Right lobe of liver (tissue), 6 donors: Measurements from ENCODE around the gene PRR7. TPM values are rescaled to one million over a fixed set of nuclear protein-coding genes. Genes with fewer than 3 reads are reported as not detected.

Source experiments
- ATAC-seq, 4 donors: fragments of 200-7000 bp; cut with Tn5 transposase; one replicate each; pipeline ENCODE4 v1.9.1; 2020; ENCODE audit warnings: mild to moderate bottlenecking in 4 of 4, moderate library complexity in 4 of 4
- DNase-seq, 3 donors: peaks; one replicate each; pipeline ENCODE4 v3.0.0-alpha.2; 2020
- H3K27ac ChIP-seq, 3 donors: fragments of 200-600 bp; one replicate each; pipeline ENCODE4 v1.8.0; 2022
- H3K27me3 ChIP-seq, 2 donors: fragments of 200-600 bp; one replicate each; pipeline ENCODE4 v1.8.0; 2022
- H3K36me3 ChIP-seq, 4 donors: fragments of 200-600 bp; sonication (generic) in 1 of 4; one replicate each; pipeline versions ENCODE4 v1.5.1 to v1.8.0; 2017 to 2022; ENCODE audit warnings: control low read depth in 1 of 4
- H3K4me1 ChIP-seq, 4 donors: fragments of 200-600 bp; sonication (generic) in 1 of 4; one replicate each; pipeline versions ENCODE4 v1.5.1 to v1.8.0; 2017 to 2022; ENCODE audit warnings: control low read depth in 1 of 4
- H3K4me3 ChIP-seq, 3 donors: fragments of 200-600 bp; one replicate each; pipeline ENCODE4 v1.8.0; 2022
- H3K9me3 ChIP-seq, 4 donors: fragments of 200-600 bp; sonication (generic) in 1 of 4; one replicate each; pipeline versions ENCODE4 v1.5.1 to v1.8.0; 2017 to 2022; ENCODE audit warnings: control low read depth in 1 of 4
- POLR2A ChIP-seq: fragments of 450-650 bp; IDR thresholded peaks from one replicate; pipeline ENCODE4 v1.6.1; 2017; ENCODE audit warnings: antibody characterized with exemption, mild to moderate bottlenecking
- WGBS: methylation state at CpG from one replicate; pipeline ENCODE4 v1.1.6; 2018; ENCODE audit warnings: low coverage, low lambda C conversion rate; ENCODE audit not compliant: insufficient coverage; ENCODE audit errors: missing lambda C conversion rate; 5-methylcytosine and 5-hydroxymethylcytosine counted together
- intact Hi-C, 2 donors: fragments of 100-400 bp; cut with DNase I; formaldehyde crosslinking; loops; one replicate each; pipeline versions ENCODE4 v1.11.2 to v1.14.1; 2022
- total RNA-seq, 6 experiments: library from RNA; depleted of rRNA in 2 of 6; stranded (reverse); fragments of >200 nt in 2 of 6; fragmentation: NEBNext Ultra II Directional in 3 of 6; extraction: Animal tissue kit (Norgen Biotek cat#: 25700) in 3 of 6; gene quantifications; one replicate each; pipeline versions ENCODE4 v1.1.0 to v1.2.4, GENCODE V29; 2016 to 2023
- TF ChIP-seq, protein P1 (sequence below), 4 donors: fragments of 200-600 bp in 3 of 4; fragments of 450-650 bp in 1 of 4; IDR thresholded peaks; one replicate each; pipeline versions ENCODE4 v1.5.1 to v1.8.0; 2016 to 2022; ENCODE audit warnings: antibody characterized with exemption in 4 of 4, mild to moderate bottlenecking in 2 of 4
- donor health status: DM: no; HTN: yes; CAD: no.
- donor health status: DM: no; HTN: no; CAD: no.
- donor health status: DM: no; HTN: no; CAD: no.
- donor health status: DM: no; HTN: yes; CAD: no.
- donor health status: DM: no; HTN: yes; CAD: no.

PRR7 gene
- total RNA-seq, 6 experiments from 2014 or later: 0.15 to 13.0 (median 1.9) TPM

DNA sequence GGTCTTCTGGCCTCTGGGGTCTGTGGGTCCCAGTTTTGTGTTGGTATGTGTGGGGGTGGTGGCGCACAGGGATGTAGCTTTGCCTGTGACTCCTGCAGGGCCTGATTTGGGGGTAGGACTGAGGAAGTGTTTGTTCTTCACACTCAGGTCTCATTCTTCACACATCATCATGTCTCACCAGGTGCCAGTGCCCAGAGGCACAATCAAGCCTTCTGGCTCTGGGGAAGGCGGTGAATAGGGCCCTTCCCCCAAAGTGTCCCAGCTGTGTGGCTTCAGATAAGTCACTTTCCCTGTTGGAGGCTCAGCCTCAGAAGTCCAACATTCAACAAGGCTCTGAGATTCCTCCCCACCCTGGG lies 21.7 kb downstream of the PRR7 start:
- Histone ChIP-seq H3K27ac (no peak overlapping the region), H3K36me3 (no peaks in the 10 kb centered on the region), H3K27me3 (no peaks in the 10 kb centered on the region), H3K4me1 (peaks cover 0 to 5% (median 0%) of the 10 kb centered on the region in 4 donors), H3K9me3 (peaks cover 0 to 2% (median 0%) of the 10 kb centered on the region in 4 donors), H3K4me3 (no peak overlapping the region)
- DNase-seq (no peak), ATAC-seq (no peak)
- no peak for TF ChIP-seq POLR2A
- TF ChIP-seq, protein P1, sequence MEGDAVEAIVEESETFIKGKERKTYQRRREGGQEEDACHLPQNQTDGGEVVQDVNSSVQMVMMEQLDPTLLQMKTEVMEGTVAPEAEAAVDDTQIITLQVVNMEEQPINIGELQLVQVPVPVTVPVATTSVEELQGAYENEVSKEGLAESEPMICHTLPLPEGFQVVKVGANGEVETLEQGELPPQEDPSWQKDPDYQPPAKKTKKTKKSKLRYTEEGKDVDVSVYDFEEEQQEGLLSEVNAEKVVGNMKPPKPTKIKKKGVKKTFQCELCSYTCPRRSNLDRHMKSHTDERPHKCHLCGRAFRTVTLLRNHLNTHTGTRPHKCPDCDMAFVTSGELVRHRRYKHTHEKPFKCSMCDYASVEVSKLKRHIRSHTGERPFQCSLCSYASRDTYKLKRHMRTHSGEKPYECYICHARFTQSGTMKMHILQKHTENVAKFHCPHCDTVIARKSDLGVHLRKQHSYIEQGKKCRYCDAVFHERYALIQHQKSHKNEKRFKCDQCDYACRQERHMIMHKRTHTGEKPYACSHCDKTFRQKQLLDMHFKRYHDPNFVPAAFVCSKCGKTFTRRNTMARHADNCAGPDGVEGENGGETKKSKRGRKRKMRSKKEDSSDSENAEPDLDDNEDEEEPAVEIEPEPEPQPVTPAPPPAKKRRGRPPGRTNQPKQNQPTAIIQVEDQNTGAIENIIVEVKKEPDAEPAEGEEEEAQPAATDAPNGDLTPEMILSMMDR (IDR thresholded peaks at IDR 0.05): no peak
- intact Hi-C loops: no loop called here
- WGBS: 100% methylated on average over 1 of the region's 2 CpGs

DNA sequence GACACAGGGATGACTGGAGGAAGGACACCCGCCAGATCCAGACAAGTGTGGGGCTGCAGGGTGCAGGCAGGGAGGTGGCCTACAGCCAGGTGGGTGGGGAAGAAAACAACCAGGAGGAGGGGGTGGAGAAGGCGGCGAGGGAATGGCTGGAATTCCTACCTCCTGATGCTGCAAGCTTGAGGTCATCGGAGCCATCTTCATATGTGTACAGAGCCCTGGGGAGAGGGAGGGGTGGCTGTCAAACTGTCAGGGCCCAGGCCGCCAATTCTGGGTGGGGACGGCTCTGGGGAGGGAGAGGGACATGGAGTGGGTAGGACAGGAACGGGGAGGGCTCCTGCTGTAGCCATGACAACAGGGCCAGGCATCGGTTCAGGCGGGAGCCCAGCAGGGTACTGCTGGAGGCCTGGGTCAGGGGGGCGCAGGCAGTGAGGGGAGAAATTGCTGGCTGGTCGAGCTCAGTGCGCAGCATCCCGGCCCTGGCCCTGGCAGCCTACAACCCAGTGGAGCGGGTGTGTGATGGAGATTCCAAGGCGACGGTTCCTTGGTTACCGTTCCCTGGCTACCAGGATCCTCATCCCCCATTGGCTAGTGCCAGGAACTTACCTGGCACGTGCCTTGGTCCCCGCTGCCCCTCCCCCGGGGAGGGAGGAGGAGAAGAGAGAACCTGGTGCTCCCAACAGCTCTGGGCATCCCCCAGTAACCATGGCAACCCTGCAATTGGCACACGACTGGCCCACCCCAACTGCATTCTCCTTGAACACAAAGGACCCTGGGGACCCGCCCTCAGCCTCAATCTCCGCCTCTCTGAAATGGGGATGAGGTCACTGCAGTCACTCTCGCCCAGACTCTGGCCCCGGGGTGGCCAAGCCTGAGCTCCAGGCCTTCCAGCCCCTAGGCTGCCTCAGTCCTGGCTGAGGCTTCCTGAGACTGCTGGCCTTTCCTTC lies 22.3 kb downstream of the PRR7 start:
- Histone ChIP-seq H3K9me3 (peaks cover 0 to 2% (median 0%) of the 10 kb centered on the region in 4 donors), H3K27me3 (no peaks in the 10 kb centered on the region), H3K4me1 (peaks cover 0 to 5% (median 0%) of the 10 kb centered on the region in 4 donors), H3K36me3 (no peaks in the 10 kb centered on the region), H3K4me3 (no peak overlapping the region), H3K27ac (no peak overlapping the region)
- WGBS: 76% methylated on average over 6 of the region's 25 CpGs
- no peak for TF ChIP-seq POLR2A
- TF ChIP-seq, protein P1 (IDR thresholded peaks at IDR 0.05): no peak
- intact Hi-C loops: no loop called here
- peak in 1 of 3 donors; percentile 15 for DNase-seq
- ATAC-seq: no peak

DNA sequence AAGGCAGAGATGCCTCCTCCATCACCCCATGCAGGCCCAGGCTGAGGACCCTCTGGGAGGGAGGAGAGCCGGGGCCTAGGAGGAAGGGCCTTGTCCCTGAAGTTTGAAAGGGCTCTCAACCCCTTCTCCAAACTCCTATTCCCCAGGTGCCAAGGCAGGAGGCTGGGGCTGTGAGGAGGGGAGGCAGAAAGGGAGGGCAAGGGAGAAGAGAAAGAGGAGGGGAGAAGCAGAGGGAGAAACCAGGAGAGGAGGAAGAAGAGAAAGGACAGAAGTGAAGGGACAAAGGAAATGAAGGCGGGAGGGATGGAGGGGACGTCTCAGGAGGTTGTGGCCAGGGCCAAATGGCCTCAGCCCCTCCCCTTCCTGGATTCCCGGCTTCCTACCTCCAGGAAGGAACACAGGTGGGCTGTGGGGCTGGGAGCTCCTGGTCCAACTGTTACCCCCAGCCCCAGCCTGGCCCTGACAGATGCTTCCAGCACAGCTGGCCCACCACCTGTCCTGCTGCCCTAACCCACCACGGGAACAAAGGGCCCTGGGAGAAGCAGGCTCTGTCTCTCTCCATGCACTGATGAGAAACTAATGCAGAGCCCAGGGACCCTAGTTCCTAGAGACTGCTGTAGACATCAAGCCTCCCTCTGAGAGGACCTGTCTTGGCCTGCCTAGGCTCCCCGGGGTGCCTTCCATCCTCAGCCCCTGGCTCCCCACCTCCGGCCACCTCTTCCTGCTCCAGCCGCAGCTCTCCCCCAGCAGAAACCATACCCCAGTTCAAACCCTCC lies 23.3 kb downstream of the PRR7 start:
- Histone ChIP-seq H3K27ac (no peak overlapping the region), H3K27me3 (no peaks in the 10 kb centered on the region), H3K4me1 (peaks cover 0 to 5% (median 0%) of the 10 kb centered on the region in 4 donors), H3K9me3 (peaks cover 0 to 2% (median 0%) of the 10 kb centered on the region in 4 donors), H3K4me3 (no peak overlapping the region), H3K36me3 (no peaks in the 10 kb centered on the region)
- WGBS: 78% methylated on average over 7 of the region's 8 CpGs
- TF ChIP-seq POLR2A: no peak
- TF ChIP-seq, protein P1 (IDR thresholded peaks at IDR 0.05): no peak
- DNase-seq (no peak), ATAC-seq (no peak)
- intact Hi-C loops: no loop called here

DNA sequence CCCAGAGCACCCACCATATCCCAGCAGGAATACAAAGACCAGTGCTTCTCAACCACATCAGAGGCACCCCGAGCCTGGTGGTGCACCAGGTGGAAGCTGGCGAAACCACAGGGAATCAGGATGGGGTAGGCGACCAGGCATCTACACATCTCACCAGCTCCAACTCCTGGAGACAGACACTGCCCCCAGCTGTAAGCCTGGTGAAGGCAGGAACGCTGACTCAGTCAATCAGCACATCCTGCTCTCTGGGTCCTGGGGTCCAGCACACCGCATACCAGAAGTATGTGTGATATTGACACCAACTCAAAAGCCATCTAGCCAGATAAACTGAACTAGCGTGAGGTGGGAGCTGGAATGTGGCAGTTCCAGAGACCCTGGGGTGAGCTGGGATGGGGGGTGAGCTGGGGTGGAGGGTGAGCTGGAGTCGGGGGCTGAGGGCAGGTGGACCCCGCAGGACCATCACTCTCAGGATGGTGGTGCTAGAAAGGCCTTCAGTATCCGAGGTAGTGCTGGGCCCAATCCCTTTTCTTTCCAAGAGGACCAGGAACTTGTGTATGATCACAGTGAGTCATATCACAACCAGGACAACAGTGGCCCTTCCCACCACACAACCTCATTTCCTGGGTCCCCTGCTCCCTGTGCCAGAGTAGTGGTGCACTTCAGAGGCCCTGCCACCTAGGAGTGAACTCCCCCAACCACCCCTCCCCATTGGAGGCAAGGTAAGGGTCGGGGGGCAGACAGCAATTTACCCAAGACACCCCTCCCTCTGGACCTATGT lies 24.3 kb downstream of the PRR7 start:
- H3K27me3 ChIP-seq: no peaks in the 10 kb centered on the region
- H3K27ac ChIP-seq: no peak overlapping the region
- 94% methylated on average over 8 of the region's 10 CpGs for WGBS
- no peak for ATAC-seq
- no peak for DNase-seq
- intact Hi-C loops: no loop called here
- no peak for TF ChIP-seq POLR2A
- TF ChIP-seq, protein P1 (IDR thresholded peaks at IDR 0.05): no peak
- H3K4me1 ChIP-seq: peaks cover 0 to 5% (median 0%) of the 10 kb centered on the region in 4 donors
- no peaks in the 10 kb centered on the region for H3K36me3 ChIP-seq
- no peak overlapping the region for H3K4me3 ChIP-seq
- no peaks in the 10 kb centered on the region for H3K9me3 ChIP-seq
